CD14-positive monocyte (primary cell): ENCODE results near the gene CDC45. TPM values are rescaled to one million over a fixed set of nuclear protein-coding genes. Genes with fewer than 3 reads are reported as not detected.

ENCODE experiments used
- DNase-seq, 3 donors: peaks; one replicate each; pipeline ENCODE4 v3.0.0-alpha.2; 2011 to 2022
- H2AFZ ChIP-seq: 2 replicates; pipeline ENCODE4 v1.6.0; 2012; ENCODE audit warnings: mild to moderate bottlenecking, low read depth, low read length, inconsistent platforms; ENCODE audit not compliant: insufficient read depth, poor library complexity, severe bottlenecking
- H3K27ac ChIP-seq, 2 donors: 1 replicate in 1 of 2; 2 replicates in 1 of 2; pipeline ENCODE4 v1.5.1; 2012 to 2013; ENCODE audit warnings: low read length in 2 of 2, control low read depth in 1 of 2, inconsistent platforms in 1 of 2, low read depth in 1 of 2, mild to moderate bottlenecking in 1 of 2
- H3K27me3 ChIP-seq, 2 donors: one replicate each; pipeline versions ENCODE4 v1.6.0 to v1.6.1; 2011 to 2013; ENCODE audit warnings: low read length in 2 of 2; ENCODE audit not compliant: control insufficient read depth in 2 of 2, insufficient read depth in 2 of 2
- H3K36me3 ChIP-seq, 2 donors: replicated peaks in 1 of 2; 1 replicate in 1 of 2; 2 replicates in 1 of 2; pipeline versions ENCODE4 v1.5.1 to v1.6.1; 2012 to 2013; ENCODE audit warnings: low read length in 2 of 2, control low read depth in 1 of 2, inconsistent platforms in 1 of 2, mild to moderate bottlenecking in 1 of 2; ENCODE audit not compliant: insufficient read depth in 2 of 2, control insufficient read depth in 1 of 2
- H3K4me1 ChIP-seq, 2 donors: 1 replicate in 1 of 2; 2 replicates in 1 of 2; pipeline versions ENCODE4 v1.5.1 to v1.6.1; 2012 to 2013; ENCODE audit warnings: low read length in 2 of 2, control low read depth in 1 of 2, inconsistent platforms in 1 of 2, mild to moderate bottlenecking in 1 of 2, moderate library complexity in 1 of 2; ENCODE audit not compliant: insufficient read depth in 2 of 2, control insufficient read depth in 1 of 2
- H3K4me2 ChIP-seq: replicated peaks from 2 replicates; pipeline ENCODE3; 2012; ENCODE audit warnings: low read length, moderate library complexity, mild to moderate bottlenecking; ENCODE audit not compliant: poor library complexity, severe bottlenecking; ENCODE audit errors: extremely low read depth
- H3K4me3 ChIP-seq, 3 experiments: fragments of 200-600 bp in 1 of 3; sonication (generic) in 1 of 3; replicated peaks in 1 of 3; 1 replicate in 2 of 3; 2 replicates in 1 of 3; pipeline ENCODE4 v1.5.1; 2011 to 2013; ENCODE audit warnings: low read length in 3 of 3, mild to moderate bottlenecking in 3 of 3, control low read depth in 2 of 3, low read depth in 2 of 3, inconsistent platforms in 1 of 3, moderate library complexity in 1 of 3
- H3K79me2 ChIP-seq: 2 replicates; pipeline ENCODE4 v1.6.0; 2012; ENCODE audit warnings: mild to moderate bottlenecking, control low read depth, inconsistent platforms, low read length, moderate library complexity; ENCODE audit not compliant: insufficient read depth
- H3K9ac ChIP-seq: 2 replicates; pipeline ENCODE4 v1.6.0; 2017; ENCODE audit warnings: low read length, mild to moderate bottlenecking; ENCODE audit not compliant: insufficient read depth, poor library complexity, severe bottlenecking
- H3K9me3 ChIP-seq, 2 donors: replicated peaks in 1 of 2; 1 replicate in 1 of 2; 2 replicates in 1 of 2; pipeline versions ENCODE4 v1.5.1 to v1.6.1; 2012 to 2013; ENCODE audit warnings: low read length in 2 of 2, control low read depth in 1 of 2; ENCODE audit not compliant: control insufficient read depth in 1 of 2, insufficient read depth in 1 of 2
- H4K20me1 ChIP-seq: 2 replicates; pipeline ENCODE4 v1.6.0; 2012; ENCODE audit warnings: mild to moderate bottlenecking, low read length, control low read depth, moderate library complexity; ENCODE audit not compliant: insufficient read depth
- H3K27ac Mint-ChIP-seq, 7 donors: one replicate each; pipeline ENCODE4 v1.8.0; 2020; ENCODE audit warnings: mild to moderate bottlenecking in 7 of 7, mixed read lengths in 7 of 7, moderate library complexity in 6 of 7, inconsistent platforms in 2 of 7
- H3K27me3 Mint-ChIP-seq, 3 donors: one replicate each; pipeline ENCODE4 v1.8.0; 2021 to 2022; ENCODE audit warnings: low read depth in 3 of 3, mild to moderate bottlenecking in 3 of 3, mixed read lengths in 3 of 3, moderate library complexity in 3 of 3, inconsistent platforms in 1 of 3
- H3K36me3 Mint-ChIP-seq, 2 donors: one replicate each; pipeline ENCODE4 v1.8.0; 2020; ENCODE audit warnings: mixed read lengths in 2 of 2, inconsistent platforms in 1 of 2, mild to moderate bottlenecking in 1 of 2
- H3K4me1 Mint-ChIP-seq: one replicate; pipeline ENCODE4 v1.8.0; 2020; ENCODE audit warnings: mild to moderate bottlenecking, mixed read lengths
- H3K4me3 Mint-ChIP-seq, 2 donors: one replicate each; pipeline ENCODE4 v1.8.0; 2020; ENCODE audit warnings: mild to moderate bottlenecking in 2 of 2, mixed read lengths in 2 of 2, moderate library complexity in 1 of 2
- H3K9me3 Mint-ChIP-seq, 7 donors: one replicate each; pipeline ENCODE4 v1.8.0; 2020 to 2022; ENCODE audit warnings: mixed read lengths in 7 of 7, mild to moderate bottlenecking in 6 of 7, moderate library complexity in 6 of 7, inconsistent platforms in 2 of 7
- CTCF ChIP-seq: fragments of 200-600 bp; IDR thresholded peaks from one replicate; pipeline ENCODE4 v1.8.0; 2022; ENCODE audit warnings: antibody characterized with exemption, mild to moderate bottlenecking
- WGBS: methylation state at CpG from one replicate; pipeline ENCODE4 v1.1.5; 2013; ENCODE audit warnings: missing lambda C conversion rate; ENCODE audit not compliant: insufficient coverage; 5-methylcytosine and 5-hydroxymethylcytosine counted together
- intact Hi-C, 2 donors: fragments of 100-400 bp; cut with micrococcal nuclease; formaldehyde crosslinking; loops; one replicate each; pipeline versions ENCODE4 v1.15.0 to v1.15.1; 2023
- polyA plus RNA-seq, 3 donors: library from polyadenylated mRNA; depleted of rRNA in 1 of 3; unstranded in 2 of 3; stranded (reverse) in 1 of 3; fragments of 300-500 nt in 2 of 3; fragments of >200 nt in 1 of 3; fragmentation: Illumina TruSeq in 2 of 3; gene quantifications; 1 replicate in 2 of 3; 2 replicates in 1 of 3; pipeline ENCODE4 v1.2.3, GENCODE V29; 2012 to 2021

Gene CDC45
- polyA plus RNA-seq, 3 donors = 0.04 TPM; not detected in 2

GRCh38 chr22:19525116-19525660 lies 45.5 kb downstream of the CDC45 start:
- peaks cover 0 to 5% (median 1%) of the 10 kb centered on the region in 7 donors for H3K9me3 Mint-ChIP-seq
- no peak for TF ChIP-seq CTCF
- DNase-seq = no peak
- peaks cover 0 to 17% of the 10 kb centered on the region in 2 donors for H3K4me1 ChIP-seq
- H3K36me3 Mint-ChIP-seq = peaks cover 10 to 18% of the 10 kb centered on the region in 2 donors
- H3K27ac Mint-ChIP-seq = no peak overlapping the region
- H3K36me3 ChIP-seq = no peaks in the 10 kb centered on the region
- peaks cover 35 to 54% (median 40%) of the 10 kb centered on the region in 3 donors for H3K27me3 Mint-ChIP-seq
- peaks cover 0 to 38% of the 10 kb centered on the region in 2 donors for H3K27me3 ChIP-seq
- no peaks in the 10 kb centered on the region for H4K20me1 ChIP-seq
- H3K79me2 ChIP-seq = no peaks in the 10 kb centered on the region
- peaks cover 13% of the 10 kb centered on the region for H3K4me1 Mint-ChIP-seq
- H3K4me2 ChIP-seq = no peak overlapping the region
- WGBS = 82% methylated on average over 8 of the region's 15 CpGs
- no peak overlapping the region for H2AFZ ChIP-seq
- H3K9me3 ChIP-seq = no peaks in the 10 kb centered on the region
- intact Hi-C loops = no loop called here
- no peak overlapping the region for H3K9ac ChIP-seq
- peak overlapping the region in 1 of 2 donors; percentile 86 for H3K4me3 Mint-ChIP-seq
- no peak overlapping the region for H3K27ac ChIP-seq
- no peak overlapping the region for H3K4me3 ChIP-seq

- H3K4me2 ChIP-seq = no peak overlapping the region
- no peak overlapping the region for H3K27ac ChIP-seq
- DNase-seq = no peak
- Mint-ChIP-seq H3K4me1 (peaks cover 13% of the 10 kb centered on the region), H3K27me3 (peaks cover 35 to 54% (median 40%) of the 10 kb centered on the region in 3 donors), H3K4me3 (no peak overlapping the region), H3K36me3 (peaks cover 9 to 14% of the 10 kb centered on the region in 2 donors), H3K9me3 (peaks cover 0 to 5% (median 1%) of the 10 kb centered on the region in 7 donors), H3K27ac (no peak overlapping the region)
- H3K79me2 ChIP-seq = no peaks in the 10 kb centered on the region
- peaks cover 0 to 17% of the 10 kb centered on the region in 2 donors for H3K4me1 ChIP-seq
- no peak overlapping the region for H3K9ac ChIP-seq
- H3K36me3 ChIP-seq = no peaks in the 10 kb centered on the region
- H3K9me3 ChIP-seq = no peaks in the 10 kb centered on the region
- H2AFZ ChIP-seq = no peak overlapping the region
- H3K4me3 ChIP-seq = no peak overlapping the region
- 88% methylated on average over 1 of the region's 3 CpGs for WGBS
- no peak for TF ChIP-seq CTCF
- intact Hi-C loops = no loop called here
- peaks cover 0 to 38% of the 10 kb centered on the region in 2 donors for H3K27me3 ChIP-seq
- no peaks in the 10 kb centered on the region for H4K20me1 ChIP-seq
Observed at GRCh38 chr22:19525666-19526065, 45.9 kb downstream of the CDC45 start.
